ENCODE results near the gene BCR.
"Not testable (repeated sequence)": the region's sequence is repeated elsewhere in the genome, so short reads cannot be mapped to it uniquely, and the experiment has no call there.

BCR gene

DNA sequence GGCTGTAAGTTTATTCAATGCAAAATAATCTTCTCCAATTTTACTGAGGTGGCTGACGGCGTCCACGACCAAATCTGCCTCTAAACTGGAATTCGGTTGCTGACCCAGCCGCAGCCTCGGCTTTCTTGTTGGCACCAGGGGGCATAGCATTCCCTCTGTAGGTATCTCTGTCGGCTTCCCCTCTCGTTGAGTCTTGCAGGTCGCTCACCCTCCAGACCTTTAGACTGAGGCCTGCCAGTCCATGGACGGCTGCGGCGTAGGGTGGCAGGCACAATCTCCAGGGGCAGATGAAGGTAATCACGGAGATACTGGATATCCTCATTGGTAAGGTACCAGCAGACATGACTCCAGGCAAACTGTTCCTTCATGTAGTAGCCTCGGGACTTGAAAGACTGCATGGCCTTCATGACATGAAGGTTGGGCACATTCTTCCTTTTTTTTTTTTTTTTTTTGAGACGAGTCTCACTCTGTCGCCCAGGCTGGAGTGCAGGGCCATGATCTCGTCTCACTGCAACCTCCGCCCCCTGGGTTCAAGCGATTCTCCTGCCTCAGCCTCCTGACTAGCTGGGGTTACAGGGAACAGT is 142.3 kb downstream of the BCR start:
- DNase-seq (ENCODE audit: low read depth): not testable (repeated sequence)

DNA sequence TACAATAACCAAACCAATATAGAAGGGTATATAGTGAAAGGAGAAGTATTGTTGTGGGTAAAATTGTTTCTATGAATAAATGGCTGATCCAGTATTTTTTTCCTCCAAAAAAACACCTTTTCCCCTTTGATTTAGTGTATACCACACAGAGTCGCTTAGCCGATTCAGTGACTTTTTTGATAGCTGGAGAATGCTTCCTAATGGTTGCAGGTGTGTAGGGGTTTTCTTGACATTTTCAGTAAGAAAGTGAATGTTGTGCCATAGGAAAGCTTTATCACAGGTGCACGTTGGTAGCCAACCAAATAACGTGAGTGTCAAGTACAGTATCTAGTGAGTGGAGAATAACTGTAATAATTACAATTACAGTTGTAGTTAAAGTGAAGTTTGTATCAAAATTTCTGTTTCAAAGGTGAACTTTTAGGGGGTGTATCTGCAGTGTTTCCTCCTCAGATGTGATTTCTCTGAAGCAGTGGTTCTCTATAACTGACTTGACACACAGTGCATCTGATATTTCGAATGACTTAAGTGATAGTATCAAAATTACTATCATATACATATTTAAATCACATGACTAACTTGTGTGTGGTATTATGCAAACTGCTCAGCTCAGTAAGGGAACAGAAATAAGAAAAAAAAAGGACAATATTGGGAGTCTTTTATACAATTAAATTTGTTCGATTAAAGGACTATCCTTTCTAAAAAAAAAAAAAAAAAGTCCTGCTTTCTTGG is 143.8 kb downstream of the BCR start:
- DNase-seq (ENCODE audit: low read depth): not testable (repeated sequence)

- DNase-seq (ENCODE audit: low read depth): no peak
Observed at GRCh38 chr22:23325183-23325582, 144.9 kb downstream of the BCR start.

DNA sequence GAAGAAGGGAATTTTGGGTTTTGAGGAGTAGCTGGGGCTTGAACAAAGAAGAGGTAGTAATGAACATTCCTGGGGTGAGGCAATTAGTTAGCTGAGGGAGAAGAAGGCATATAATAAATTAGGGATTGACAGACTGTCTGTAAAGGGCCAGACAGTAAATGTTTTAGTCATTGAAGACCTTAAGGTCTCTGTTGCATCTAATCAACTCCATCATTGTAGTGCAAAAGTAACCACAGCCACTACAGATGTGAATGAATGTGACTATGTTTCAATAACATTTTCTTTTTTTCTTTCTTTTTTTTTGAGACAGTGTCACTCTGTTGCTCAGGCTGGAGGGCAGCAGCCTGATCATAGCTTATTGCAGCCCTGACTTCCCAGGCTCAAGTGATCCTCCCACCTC is 153.5 kb downstream of the BCR start:
- not testable (repeated sequence) for DNase-seq (ENCODE audit: low read depth)

DNA sequence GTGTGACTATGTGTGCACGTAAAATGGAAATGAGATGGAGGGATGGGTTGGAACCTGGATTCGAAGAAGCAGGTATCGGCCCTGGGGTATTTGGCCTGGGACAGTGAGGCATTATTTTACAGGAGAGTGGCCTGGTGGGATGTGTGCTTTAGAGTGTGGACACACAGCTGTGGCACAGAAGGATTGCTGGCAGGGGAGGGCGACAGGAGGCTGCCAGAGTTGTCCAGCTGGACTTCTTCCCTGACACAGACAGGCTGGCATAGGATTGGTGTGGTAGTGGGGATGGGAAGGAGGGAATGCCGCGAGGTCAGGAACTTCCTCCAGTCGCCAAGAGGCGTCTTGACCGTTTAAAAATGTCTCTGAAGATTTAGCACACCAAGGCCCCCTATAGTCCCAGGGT is 157.4 kb downstream of the BCR start:
- not testable (repeated sequence) for DNase-seq (ENCODE audit: low read depth)

- DNase-seq (ENCODE audit: low read depth): not testable (repeated sequence)
Observed at GRCh38 chr22:23341942-23342695, 161.8 kb downstream of the BCR start.

- no peak for DNase-seq (ENCODE audit: low read depth)
Observed at GRCh38 chr22:23351321-23351720, 171.0 kb downstream of the BCR start.

GRCh38 chr22:23353004-23353403 is 172.7 kb downstream of the BCR start:
- DNase-seq (ENCODE audit: low read depth): no peak

DNA sequence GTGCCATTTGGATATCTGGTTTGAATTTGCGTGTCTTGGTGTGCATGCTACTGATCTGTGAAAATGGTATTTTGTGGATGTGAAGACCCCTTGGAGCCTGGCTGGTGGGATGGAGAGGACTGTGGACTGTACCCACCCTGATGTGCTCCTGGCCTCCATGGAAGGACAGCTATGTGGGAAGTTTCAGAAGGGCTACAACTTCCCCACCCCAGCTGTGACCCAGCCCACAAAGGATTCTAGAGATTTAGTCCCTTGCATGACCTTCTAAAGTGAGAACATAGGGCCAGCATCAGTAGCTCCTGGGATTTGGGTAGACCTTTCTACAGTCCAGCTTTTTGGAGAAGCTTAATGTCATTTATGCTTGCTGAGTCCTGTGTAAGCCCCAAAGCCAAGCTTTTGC is 173.4 kb downstream of the BCR start:
- DNase-seq (ENCODE audit: low read depth): no peak

- DNase-seq (ENCODE audit: low read depth): no peak
Observed at GRCh38 chr22:23356094-23356493, 175.8 kb downstream of the BCR start.

DNA sequence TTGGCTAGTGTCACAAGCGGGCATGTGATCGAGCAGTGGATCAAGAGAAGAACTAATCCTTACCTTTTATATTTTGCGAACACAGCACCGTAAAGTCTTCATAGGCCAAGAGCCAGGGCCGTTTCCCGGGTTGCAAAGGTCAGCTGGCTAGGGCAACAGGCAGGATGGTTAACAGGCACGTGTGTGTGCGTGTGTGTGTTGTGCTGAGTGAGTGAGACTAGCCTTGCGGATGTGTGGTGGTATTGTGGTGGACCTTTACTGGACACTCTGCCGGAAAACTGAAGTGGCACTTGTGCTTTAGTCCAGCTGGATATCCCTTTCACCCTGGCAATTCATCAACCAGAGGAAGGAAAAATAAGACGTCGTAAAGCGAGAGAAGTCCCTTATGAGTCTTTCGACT is 176.7 kb downstream of the BCR start:
- DNase-seq (ENCODE audit: low read depth): no peak

DNA sequence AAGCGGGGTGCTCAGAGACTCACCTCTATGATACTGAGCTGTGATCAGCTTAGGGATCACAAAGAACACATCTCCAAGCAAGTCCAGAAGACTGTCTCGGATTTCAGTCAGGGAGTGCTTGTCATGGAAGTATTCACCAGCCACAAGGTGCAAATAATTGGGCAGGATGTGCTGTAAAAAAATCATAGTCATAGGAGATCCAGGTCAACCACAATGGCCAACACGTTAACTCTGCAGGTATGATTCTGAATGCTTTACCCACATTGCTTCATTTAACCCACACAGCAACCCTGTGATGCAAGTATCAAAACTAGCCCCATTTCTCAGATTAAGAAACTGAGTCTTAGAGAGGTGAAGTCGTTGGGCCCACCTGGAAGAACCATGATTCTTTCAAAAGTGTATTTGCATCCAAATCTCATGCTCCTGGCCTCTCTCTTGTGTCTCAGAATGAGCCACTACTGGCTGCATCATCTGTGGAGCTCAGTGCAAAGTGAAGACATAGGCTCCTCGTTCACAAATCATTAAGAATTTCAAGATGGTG is 179.3 kb downstream of the BCR start:
- no peak for DNase-seq (ENCODE audit: low read depth)

DNA sequence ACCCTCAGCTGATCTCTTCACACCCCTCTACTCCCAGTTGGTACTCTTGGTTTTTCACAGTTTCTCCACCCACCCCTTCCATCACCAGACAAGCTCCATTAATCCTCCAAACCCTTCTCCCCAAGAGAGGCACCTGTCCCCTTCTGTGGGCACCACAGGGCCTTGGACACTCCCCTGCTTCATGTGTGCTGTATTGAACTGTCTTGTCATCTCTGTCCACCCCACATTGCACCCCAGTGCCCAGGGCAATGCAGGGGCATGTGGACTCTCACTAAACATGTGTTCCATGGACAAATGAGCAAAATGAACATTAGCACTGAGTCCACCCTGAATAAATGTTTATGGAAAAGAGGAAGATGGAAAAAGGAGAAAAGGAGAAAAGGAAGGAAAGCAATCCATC is 181.4 kb downstream of the BCR start:
- no peak for DNase-seq (ENCODE audit: low read depth)

- no peak for DNase-seq (ENCODE audit: low read depth)
Observed at GRCh38 chr22:23363683-23364082, 183.4 kb downstream of the BCR start.

GRCh38 chr22:23364389-23364788 is 184.1 kb downstream of the BCR start:
- no peak for DNase-seq (ENCODE audit: low read depth)

DNA sequence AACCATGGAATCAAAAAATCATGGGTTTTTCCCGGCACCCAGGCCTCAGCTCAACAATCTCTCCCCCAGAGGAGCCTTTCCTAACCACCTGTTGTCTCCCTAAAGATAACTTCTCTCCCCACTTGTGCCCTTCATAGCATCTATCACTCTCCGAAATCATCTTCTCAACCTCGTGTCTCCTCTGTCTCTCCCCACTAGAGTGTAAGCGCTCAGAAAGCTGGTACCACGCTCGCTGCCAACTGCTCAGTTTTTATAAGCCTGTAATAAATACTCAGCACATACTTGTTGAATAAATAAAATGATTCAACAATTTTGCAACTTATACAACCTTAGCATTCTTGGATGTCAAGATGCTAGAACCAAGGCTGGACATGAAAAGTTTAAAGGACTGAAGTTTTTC is 185.2 kb downstream of the BCR start:
- no peak for DNase-seq (ENCODE audit: low read depth)

DNA sequence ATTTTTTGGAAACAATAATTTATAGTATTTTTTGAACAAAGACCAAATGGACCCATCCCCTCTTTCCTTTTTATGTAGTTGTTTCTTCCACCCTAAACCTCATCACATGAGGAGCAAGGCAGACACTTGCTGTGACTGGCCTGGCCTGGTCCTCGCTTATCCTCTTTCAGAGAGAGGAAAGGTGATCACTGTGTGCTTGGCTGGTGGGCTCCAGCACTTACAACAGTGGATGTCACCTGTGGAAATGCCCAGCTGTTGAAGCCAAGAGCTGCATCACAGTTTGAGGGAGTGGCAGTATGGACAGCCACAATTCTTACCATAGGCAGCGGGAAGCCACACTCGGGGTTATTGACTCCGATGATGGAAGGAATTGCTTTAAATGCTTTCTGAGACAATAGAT is 185.7 kb downstream of the BCR start:
- no peak for DNase-seq (ENCODE audit: low read depth)

- not testable (repeated sequence) for DNase-seq (ENCODE audit: low read depth)
Observed at GRCh38 chr22:23367196-23367595, 186.9 kb downstream of the BCR start.

Measured in stimulated activated CD8-positive, alpha-beta memory T cell treated with anti-CD3 and anti-CD28 coated beads, Interleukin-12 subunit alpha, Interleukin-12 subunit beta, amount 100 ng/mL, for 1 hour (primary cell).